ENCODE measurements around the gene LGALS3BP. TPM values are rescaled to one million over a fixed set of nuclear protein-coding genes. Genes with fewer than 3 reads are reported as not detected.

LGALS3BP gene
- total RNA-seq, 4 donors from 2014 or later: 193 to 443 (median 390) TPM

- no peak overlapping the region for H3K4me3 ChIP-seq (replicated peaks in 1 of 3)
- no peaks in the 10 kb centered on the region for H3K36me3 ChIP-seq
- H3K4me1 ChIP-seq: peaks cover 15 to 26% of the 10 kb centered on the region in 2 donors
- no peaks in the 10 kb centered on the region for H3K9me3 ChIP-seq
- peak overlapping the region in 1 of 3 donors; percentile 10 for H3K27ac ChIP-seq
- WGBS, 2 donors: 56% methylated on average over 10 of the region's 10 CpGs
- no peaks in the 10 kb centered on the region for H3K27me3 ChIP-seq
- intact Hi-C loops (cut with DNase I): no loop called here
- TF ChIP-seq CTCF (IDR thresholded peaks at IDR 0.05): no peak
- TF ChIP-seq POLR2A (IDR thresholded peaks at IDR 0.05): no peak
- peak in 1 of 2 donors; percentile 30 for DNase-seq
Measured at GRCh38 chr17:78944956-78945355, 34.8 kb downstream of the LGALS3BP start.

DNA sequence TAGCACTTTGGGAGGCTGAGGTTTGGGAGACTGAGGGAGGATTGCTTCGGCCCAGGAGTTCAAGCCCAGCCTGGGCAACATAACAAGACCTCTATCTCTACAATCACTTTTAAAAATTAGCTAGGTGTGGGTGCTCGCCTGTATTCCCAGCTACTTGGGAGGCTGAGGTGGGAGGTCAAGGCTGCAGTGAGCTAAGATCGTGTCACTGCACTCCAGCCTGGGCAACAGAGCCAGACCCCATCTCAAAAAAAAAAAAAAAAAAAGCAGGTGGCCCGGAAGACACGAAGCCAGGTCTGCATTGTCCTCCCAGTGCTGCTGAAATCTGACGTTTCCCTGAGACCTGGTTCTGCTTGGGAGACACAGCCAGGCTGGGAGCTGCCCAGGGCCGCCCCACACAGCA is 35.7 kb downstream of the LGALS3BP start:
- Histone ChIP-seq H3K4me1 (peaks cover 15 to 34% of the 10 kb centered on the region in 2 donors), H3K4me3 (replicated peaks in 1 of 3) (no peak overlapping the region), H3K9me3 (no peaks in the 10 kb centered on the region), H3K27me3 (no peaks in the 10 kb centered on the region), H3K36me3 (no peaks in the 10 kb centered on the region), H3K27ac (no peak overlapping the region)
- DNase-seq: no peak
- 89 to 94% methylated on average over 7 of the region's 7 CpGs for WGBS, 2 donors
- no peak for TF ChIP-seq POLR2A (IDR thresholded peaks at IDR 0.05)
- no peak for TF ChIP-seq CTCF (IDR thresholded peaks at IDR 0.05)
- intact Hi-C loops (cut with DNase I): no loop called here

- intact Hi-C loops (cut with DNase I): no loop called here
- Histone ChIP-seq H3K4me3 (replicated peaks in 1 of 3) (no peak overlapping the region), H3K36me3 (no peaks in the 10 kb centered on the region), H3K9me3 (no peaks in the 10 kb centered on the region), H3K27ac (no peak overlapping the region), H3K4me1 (peaks cover 0 to 19% of the 10 kb centered on the region in 2 donors), H3K27me3 (no peaks in the 10 kb centered on the region)
- no peak for TF ChIP-seq POLR2A (IDR thresholded peaks at IDR 0.05)
- no peak for TF ChIP-seq CTCF (IDR thresholded peaks at IDR 0.05)
- WGBS, 2 donors: 68 to 74% methylated on average over 6 of the region's 6 CpGs
- DNase-seq: no peak
Measured at GRCh38 chr17:78940708-78941107, 39.0 kb downstream of the LGALS3BP start.

DNA sequence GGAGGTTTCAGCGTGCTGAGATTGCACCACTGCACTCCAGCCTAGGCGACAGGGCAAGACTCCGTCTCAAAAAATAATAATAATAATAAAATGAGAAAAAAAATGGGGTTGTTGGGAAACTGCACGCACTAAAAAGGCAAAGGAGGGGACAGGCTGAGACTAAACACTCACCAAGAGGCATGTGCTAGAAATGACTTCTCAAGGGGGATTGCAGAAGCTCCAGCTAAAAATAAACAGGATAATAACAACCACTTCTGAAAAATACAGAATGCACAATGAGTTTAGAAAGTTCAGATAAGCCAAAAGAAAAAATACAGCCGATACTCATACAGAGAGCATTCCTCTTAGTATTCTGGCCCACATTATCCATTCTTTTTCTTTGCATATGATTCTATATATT is 39.5 kb downstream of the LGALS3BP start:
- intact Hi-C loops (cut with DNase I): no loop called here

GRCh38 chr17:78939615-78940014 is 40.1 kb downstream of the LGALS3BP start:
- peaks cover 4 to 17% of the 10 kb centered on the region in 2 donors for H3K4me1 ChIP-seq
- no peaks in the 10 kb centered on the region for H3K9me3 ChIP-seq
- intact Hi-C loops (cut with DNase I): no loop called here
- no peak for DNase-seq
- 53 to 58% methylated on average over 3 to 6 of the region's 6 CpGs for WGBS, 2 donors
- no peaks in the 10 kb centered on the region for H3K36me3 ChIP-seq
- TF ChIP-seq POLR2A (IDR thresholded peaks at IDR 0.05) (no peak), CTCF (IDR thresholded peaks at IDR 0.05) (no peak)
- H3K27ac ChIP-seq: no peak overlapping the region
- H3K4me3 ChIP-seq (replicated peaks in 1 of 3): no peak overlapping the region
- no peaks in the 10 kb centered on the region for H3K27me3 ChIP-seq

More for the DNA sequence above, 39.5 kb downstream of the LGALS3BP start:
- Histone ChIP-seq H3K4me3 (replicated peaks in 1 of 3) (no peak overlapping the region), H3K27ac (no peak overlapping the region), H3K36me3 (no peaks in the 10 kb centered on the region), H3K27me3 (no peaks in the 10 kb centered on the region), H3K4me1 (peaks cover 0 to 16% of the 10 kb centered on the region in 2 donors), H3K9me3 (no peaks in the 10 kb centered on the region)
- no peak for DNase-seq
- 86 to 88% methylated on average over 5 of the region's 5 CpGs for WGBS, 2 donors
- TF ChIP-seq POLR2A (IDR thresholded peaks at IDR 0.05) (no peak), CTCF (IDR thresholded peaks at IDR 0.05) (no peak)
